T-helper 17 cell (primary cell): ENCODE results near the gene HDGFL3. TPM values are rescaled to one million over a fixed set of nuclear protein-coding genes. Genes with fewer than 3 reads are reported as not detected.
A peak's percentile ranks its signal among the peaks of the same experiment; 100 is the strongest.
"Not testable (repeated sequence)": the region's sequence is repeated elsewhere in the genome, so short reads cannot be mapped to it uniquely, and the experiment has no call there.

ENCODE experiments used
- ATAC-seq: fragments of 150-1000 bp; cut with Tn5 transposase; 2 replicates; pipeline ENCODE4 v1.10.0; 2021; ENCODE audit warnings: mild to moderate bottlenecking, moderate library complexity
- DNase-seq, 3 donors: peaks; one replicate each; pipeline versions ENCODE4 v3.0.0 to v3.0.0-alpha.2; 2020 to 2021
- H3K9me3 ChIP-seq: one replicate; pipeline ENCODE4 v1.7.0; 2013; ENCODE audit warnings: low read length, mild to moderate bottlenecking; ENCODE audit not compliant: control insufficient read depth, poor library complexity, severe bottlenecking
- H3K27ac Mint-ChIP-seq: one replicate; pipeline ENCODE4 v1.8.0; 2022; ENCODE audit warnings: mild to moderate bottlenecking, moderate library complexity, mixed read lengths
- H3K27me3 Mint-ChIP-seq: one replicate; pipeline ENCODE4 v1.8.0; 2022; ENCODE audit warnings: mixed read lengths
- H3K36me3 Mint-ChIP-seq: one replicate; pipeline ENCODE4 v1.8.0; 2022; ENCODE audit warnings: low read depth, mixed read lengths
- H3K4me1 Mint-ChIP-seq: one replicate; pipeline ENCODE4 v1.8.0; 2022; ENCODE audit warnings: mild to moderate bottlenecking, mixed read lengths
- H3K4me3 Mint-ChIP-seq: one replicate; pipeline ENCODE4 v1.8.0; 2022; ENCODE audit warnings: mild to moderate bottlenecking, moderate library complexity, mixed read lengths
- total RNA-seq, 4 donors: library from RNA in 2 of 4; stranded (reverse) in 2 of 4; gene quantifications; one replicate each; pipeline ENCODE4 v1.2.3 and lab custom pipeline; 2022 to 2026

Gene HDGFL3
- total RNA-seq (10 to 100 TPM in 1 of 2 donors, 1 to 10 TPM in 1; 4.4 to 26.4 TPM), total RNA-seq (lab: John Stamatoyannopoulos, UW) (3.5 to 8.1 reads per million in 2 donors)

GRCh38 chr15:83207660-83208366 lies at the start of gene HDGFL3:
Gene HDGFL3, minus strand, starts transcription at chr15:83207823. Its CDS starts 409 bp downstream, at chr15:83207414.
- Mint-ChIP-seq H3K27ac (peak within 1 kb of the TSS; percentile 90), H3K4me1 (peaks cover 10% of the 10 kb centered on the region), H3K36me3 (peaks cover 3% of the 10 kb centered on the region), H3K27me3 (peaks cover 10% of the 10 kb centered on the region), H3K4me3 (peak within 1 kb of the TSS; percentile 96)
- ATAC-seq: peak; percentile 62
- H3K9me3 ChIP-seq: no peaks in the 10 kb centered on the region
- DNase-seq: peak in 2 of 3 donors; percentile 6 to 13

- H3K27me3 Mint-ChIP-seq: peaks cover 62% of the 10 kb centered on the region
- DNase-seq (no peak), ATAC-seq (no peak)
- no peak overlapping the region for H3K27ac Mint-ChIP-seq
- no peaks in the 10 kb centered on the region for H3K4me1 Mint-ChIP-seq
- no peaks in the 10 kb centered on the region for H3K9me3 ChIP-seq
- H3K4me3 Mint-ChIP-seq: no peak overlapping the region
- no peaks in the 10 kb centered on the region for H3K36me3 Mint-ChIP-seq
Observed at GRCh38 chr15:83250781-83251180, 43.2 kb upstream of the HDGFL3 start.

GRCh38 chr15:83249030-83249343 lies 41.4 kb upstream of the HDGFL3 start:
- no peaks in the 10 kb centered on the region for H3K9me3 ChIP-seq
- Mint-ChIP-seq H3K36me3 (no peaks in the 10 kb centered on the region), H3K27ac (no peak overlapping the region), H3K27me3 (peaks cover 54% of the 10 kb centered on the region), H3K4me3 (no peak overlapping the region), H3K4me1 (no peaks in the 10 kb centered on the region)
- no peak for ATAC-seq
- no peak for DNase-seq

GRCh38 chr15:83248151-83249029 lies 40.8 kb upstream of the HDGFL3 start:
- no peak overlapping the region for H3K4me3 Mint-ChIP-seq
- H3K27me3 Mint-ChIP-seq: peaks cover 54% of the 10 kb centered on the region
- DNase-seq (no peak), ATAC-seq (peak; percentile 46)
- no peaks in the 10 kb centered on the region for H3K36me3 Mint-ChIP-seq
- H3K27ac Mint-ChIP-seq: no peak overlapping the region
- no peaks in the 10 kb centered on the region for H3K4me1 Mint-ChIP-seq
- H3K9me3 ChIP-seq: no peaks in the 10 kb centered on the region

- no peaks in the 10 kb centered on the region for H3K36me3 Mint-ChIP-seq
- ATAC-seq: no peak
- DNase-seq: no peak
- H3K9me3 ChIP-seq: no peaks in the 10 kb centered on the region
- H3K27me3 Mint-ChIP-seq: peaks cover 30% of the 10 kb centered on the region
- no peak overlapping the region for H3K4me3 Mint-ChIP-seq
- no peak overlapping the region for H3K27ac Mint-ChIP-seq
- no peaks in the 10 kb centered on the region for H3K4me1 Mint-ChIP-seq
Observed at GRCh38 chr15:83243634-83244033, 36.0 kb upstream of the HDGFL3 start.

GRCh38 chr15:83230242-83230641 lies 22.6 kb upstream of the HDGFL3 start:
- H3K27ac Mint-ChIP-seq: no peak overlapping the region
- no peak overlapping the region for H3K4me3 Mint-ChIP-seq
- H3K36me3 Mint-ChIP-seq: no peaks in the 10 kb centered on the region
- no peaks in the 10 kb centered on the region for H3K27me3 Mint-ChIP-seq
- no peaks in the 10 kb centered on the region for H3K9me3 ChIP-seq
- DNase-seq (no peak), ATAC-seq (no peak)
- no peaks in the 10 kb centered on the region for H3K4me1 Mint-ChIP-seq

GRCh38 chr15:83225449-83225848 lies 17.8 kb upstream of the HDGFL3 start:
- Mint-ChIP-seq H3K27ac (no peak overlapping the region), H3K27me3 (no peaks in the 10 kb centered on the region), H3K36me3 (no peaks in the 10 kb centered on the region), H3K4me1 (no peaks in the 10 kb centered on the region), H3K4me3 (peak overlapping the region; percentile 7)
- ATAC-seq (no peak), DNase-seq (no peak)
- no peaks in the 10 kb centered on the region for H3K9me3 ChIP-seq

- not testable (repeated sequence) for ATAC-seq, H3K27ac Mint-ChIP-seq
- H3K27me3 Mint-ChIP-seq: peaks cover 14% of the 10 kb centered on the region
Observed at GRCh38 chr15:83221781-83222180, 14.2 kb upstream of the HDGFL3 start.

GRCh38 chr15:83219026-83219425 lies 11.4 kb upstream of the HDGFL3 start:
- DNase-seq: no peak
- H3K36me3 Mint-ChIP-seq: no peaks in the 10 kb centered on the region
- no peak for ATAC-seq
- H3K4me1 Mint-ChIP-seq: peaks cover 3% of the 10 kb centered on the region
- H3K27me3 Mint-ChIP-seq: peaks cover 23% of the 10 kb centered on the region
- H3K9me3 ChIP-seq: no peaks in the 10 kb centered on the region
- H3K27ac Mint-ChIP-seq: no peak overlapping the region
- no peak overlapping the region for H3K4me3 Mint-ChIP-seq

More at GRCh38 chr15:83221781-83222180, 14.2 kb upstream of the HDGFL3 start:
- not testable (repeated sequence) for H3K36me3 Mint-ChIP-seq, H3K9me3 ChIP-seq, H3K4me3 Mint-ChIP-seq, DNase-seq, H3K4me1 Mint-ChIP-seq

GRCh38 chr15:83215306-83215705 lies 7.7 kb upstream of the HDGFL3 start:
- no peak overlapping the region for H3K4me3 Mint-ChIP-seq

GRCh38 chr15:83210619-83211018 lies 3.0 kb upstream of the HDGFL3 start:
- peaks cover 9% of the 10 kb centered on the region for H3K4me1 Mint-ChIP-seq
- DNase-seq (no peak), ATAC-seq (no peak)
- H3K27me3 Mint-ChIP-seq: peaks cover 17% of the 10 kb centered on the region
- no peak overlapping the region for H3K27ac Mint-ChIP-seq
- no peaks in the 10 kb centered on the region for H3K9me3 ChIP-seq
- H3K4me3 Mint-ChIP-seq: no peak overlapping the region
- peaks cover 3% of the 10 kb centered on the region for H3K36me3 Mint-ChIP-seq

More at GRCh38 chr15:83215306-83215705, 7.7 kb upstream of the HDGFL3 start:
- peaks cover 3% of the 10 kb centered on the region for H3K4me1 Mint-ChIP-seq
- DNase-seq: no peak
- no peak overlapping the region for H3K27ac Mint-ChIP-seq
- peaks cover 27% of the 10 kb centered on the region for H3K27me3 Mint-ChIP-seq
- H3K36me3 Mint-ChIP-seq: no peaks in the 10 kb centered on the region
- no peaks in the 10 kb centered on the region for H3K9me3 ChIP-seq
- no peak for ATAC-seq

- DNase-seq: no peak
- H3K4me1 Mint-ChIP-seq: peaks cover 9% of the 10 kb centered on the region
- no peak overlapping the region for H3K4me3 Mint-ChIP-seq
- H3K36me3 Mint-ChIP-seq: peaks cover 3% of the 10 kb centered on the region
- no peak for ATAC-seq
- no peaks in the 10 kb centered on the region for H3K9me3 ChIP-seq
- H3K27me3 Mint-ChIP-seq: peaks cover 16% of the 10 kb centered on the region
- no peak overlapping the region for H3K27ac Mint-ChIP-seq
Observed at GRCh38 chr15:83209333-83209732, 1.7 kb upstream of the HDGFL3 start.

GRCh38 chr15:83208367-83208661 lies 691 bp upstream of the HDGFL3 start:
- ATAC-seq (no peak), DNase-seq (no peak)
- peaks cover 3% of the 10 kb centered on the region for H3K36me3 Mint-ChIP-seq
- no peaks in the 10 kb centered on the region for H3K9me3 ChIP-seq
- no peak overlapping the region for H3K27ac Mint-ChIP-seq
- H3K4me3 Mint-ChIP-seq: no peak overlapping the region
- peaks cover 9% of the 10 kb centered on the region for H3K27me3 Mint-ChIP-seq
- H3K4me1 Mint-ChIP-seq: peaks cover 9% of the 10 kb centered on the region
